AG10803 (cell line): ENCODE measurements around the gene LYRM1.

Experiments used
- DNase-seq: peaks from one replicate; pipeline ENCODE4 v3.0.0; 2010; ENCODE audit warnings: low read depth
- H3K4me3 ChIP-seq: 2 replicates; pipeline ENCODE4 v1.5.1; 2011; ENCODE audit warnings: mild to moderate bottlenecking, low read length, control low read depth
- CTCF ChIP-seq: conservative IDR thresholded peaks from 2 replicates; pipeline ENCODE4 v1.5.1; 2011; ENCODE audit warnings: mild to moderate bottlenecking, low read length, control low read depth, inconsistent platforms

LYRM1 gene

GRCh38 chr16:20901436-20902112 is 1.0 kb downstream of the LYRM1 start:
- peak; percentile 52 for DNase-seq
- peak overlapping the region; percentile 98 for H3K4me3 ChIP-seq
- TF ChIP-seq CTCF, result no peak

GRCh38 chr16:20902426-20902825 is 1.9 kb downstream of the LYRM1 start:
- no peak overlapping the region for H3K4me3 ChIP-seq
- no peak for TF ChIP-seq CTCF
- DNase-seq, result no peak

GRCh38 chr16:20903116-20903898 is 2.7 kb downstream of the LYRM1 start:
- TF ChIP-seq CTCF, result no peak
- H3K4me3 ChIP-seq, result no peak overlapping the region
- no peak for DNase-seq

GRCh38 chr16:20903899-20904506 is 3.4 kb downstream of the LYRM1 start:
- DNase-seq, result no peak
- no peak for TF ChIP-seq CTCF
- H3K4me3 ChIP-seq, result no peak overlapping the region

- no peak overlapping the region for H3K4me3 ChIP-seq
- peak; percentile 82 for DNase-seq
- no peak for TF ChIP-seq CTCF
Measured at GRCh38 chr16:20904507-20905081, 4.0 kb downstream of the LYRM1 start.

GRCh38 chr16:20905576-20905975 is 5.0 kb downstream of the LYRM1 start:
- TF ChIP-seq CTCF, result no peak
- no peak for DNase-seq
- no peak overlapping the region for H3K4me3 ChIP-seq
